H9 (cell line): ENCODE results near the gene RBM33. TPM values are rescaled to one million over a fixed set of nuclear protein-coding genes. Genes with fewer than 3 reads are reported as not detected.

Source experiments
- DNase-seq: peaks from one replicate; pipeline ENCODE4 v3.0.0-alpha.2; 2017
- H2AFZ ChIP-seq: one replicate; pipeline ENCODE4 v1.6.1; 2013; ENCODE audit warnings: mild to moderate bottlenecking, low read length, control low read depth, moderate library complexity
- H2AK5ac ChIP-seq: 2 replicates; pipeline ENCODE4 v1.6.1; 2013; ENCODE audit warnings: low read length, control low read depth, mixed read lengths; ENCODE audit not compliant: insufficient read length
- H2BK120ac ChIP-seq: one replicate; pipeline ENCODE4 v1.6.1; 2013; ENCODE audit warnings: low read depth, mild to moderate bottlenecking, low read length, control low read depth, inconsistent platforms; ENCODE audit not compliant: poor library complexity, severe bottlenecking
- H2BK12ac ChIP-seq: 2 replicates; pipeline ENCODE4 v1.6.1; 2013; ENCODE audit warnings: low read length, control low read depth, mixed read lengths, low read depth; ENCODE audit not compliant: insufficient read length
- H2BK15ac ChIP-seq: 2 replicates; pipeline ENCODE4 v1.6.1; 2013; ENCODE audit warnings: low read depth, low read length, control low read depth
- H2BK20ac ChIP-seq: one replicate; pipeline ENCODE4 v1.6.1; 2013; ENCODE audit warnings: low read depth, mild to moderate bottlenecking, low read length, control low read depth, inconsistent platforms; ENCODE audit not compliant: poor library complexity, severe bottlenecking
- H2BK5ac ChIP-seq: 2 replicates; pipeline ENCODE4 v1.6.1; 2013; ENCODE audit warnings: low read length, control low read depth, mixed read lengths; ENCODE audit not compliant: insufficient read length
- H3K14ac ChIP-seq: 2 replicates; pipeline ENCODE4 v1.6.1; 2013; ENCODE audit warnings: low read length, control low read depth; ENCODE audit not compliant: insufficient read depth
- H3K18ac ChIP-seq: 2 replicates; pipeline ENCODE4 v1.6.1; 2013; ENCODE audit warnings: low read depth, mild to moderate bottlenecking, mixed read lengths, low read length, control low read depth; ENCODE audit not compliant: insufficient read length
- H3K23ac ChIP-seq: 2 replicates; pipeline ENCODE4 v1.6.1; 2013; ENCODE audit warnings: low read length, control low read depth, mixed read lengths, low read depth; ENCODE audit not compliant: insufficient read length
- H3K23me2 ChIP-seq: 2 replicates; pipeline ENCODE4 v1.6.1; 2013; ENCODE audit warnings: low read depth, mild to moderate bottlenecking, mixed read lengths, low read length, control low read depth; ENCODE audit not compliant: insufficient read length, poor library complexity, severe bottlenecking
- H3K27ac ChIP-seq: 2 replicates; pipeline ENCODE4 v1.5.1; 2013; ENCODE audit warnings: low read length, control low read depth, mixed read lengths, low read depth; ENCODE audit not compliant: insufficient read length
- H3K27me3 ChIP-seq: 2 replicates; pipeline ENCODE4 v1.6.1; 2013; ENCODE audit warnings: low read length, control low read depth, inconsistent platforms; ENCODE audit not compliant: insufficient read depth
- H3K4ac ChIP-seq: 2 replicates; pipeline ENCODE4 v1.6.1; 2013; ENCODE audit warnings: low read depth, mild to moderate bottlenecking, control low read depth, inconsistent platforms, low read length, moderate library complexity
- H3K4me1 ChIP-seq: 2 replicates; pipeline ENCODE4 v1.6.1; 2013; ENCODE audit warnings: low read length, control low read depth, inconsistent platforms; ENCODE audit not compliant: insufficient read depth
- H3K4me2 ChIP-seq: 2 replicates; pipeline ENCODE4 v1.6.1; 2013; ENCODE audit warnings: low read length, control low read depth, mixed read lengths; ENCODE audit not compliant: insufficient read length, insufficient read depth
- H3K56ac ChIP-seq: 2 replicates; pipeline ENCODE4 v1.6.1; 2013; ENCODE audit warnings: low read depth, mild to moderate bottlenecking, mixed read lengths, low read length, control low read depth; ENCODE audit not compliant: insufficient read length
- H3K79me1 ChIP-seq: 2 replicates; pipeline ENCODE4 v1.6.1; 2013; ENCODE audit warnings: low read depth, mild to moderate bottlenecking, moderate library complexity, low read length, control low read depth, inconsistent platforms; ENCODE audit not compliant: insufficient read depth, poor library complexity, severe bottlenecking
- H3K79me2 ChIP-seq: 2 replicates; pipeline ENCODE4 v1.6.1; 2013; ENCODE audit warnings: low read length, control low read depth, inconsistent platforms; ENCODE audit not compliant: insufficient read depth
- H3K9ac ChIP-seq: 2 replicates; pipeline ENCODE4 v1.6.1; 2013; ENCODE audit warnings: low read length, control low read depth, mixed read lengths; ENCODE audit not compliant: insufficient read length; ENCODE audit errors: extremely low read depth
- H3K9me3 ChIP-seq: one replicate; pipeline ENCODE4 v1.6.1; 2013; ENCODE audit warnings: low read depth, low read length, inconsistent platforms; ENCODE audit not compliant: control insufficient read depth
- H3T11ph ChIP-seq: one replicate; pipeline ENCODE4 v1.6.1; 2013; ENCODE audit warnings: mild to moderate bottlenecking, low read length, control low read depth, inconsistent platforms
- H4K20me1 ChIP-seq: one replicate; pipeline ENCODE4 v1.6.1; 2013; ENCODE audit not compliant: control insufficient read depth, insufficient read length, insufficient read depth
- H4K5ac ChIP-seq: 2 replicates; pipeline ENCODE4 v1.6.1; 2013; ENCODE audit warnings: low read depth, mild to moderate bottlenecking, mixed read lengths, low read length, control low read depth; ENCODE audit not compliant: insufficient read length
- H4K8ac ChIP-seq: replicated peaks from 2 replicates; pipeline ENCODE4 v1.6.1; 2013; ENCODE audit warnings: low read length, control low read depth, mixed read lengths, low read depth; ENCODE audit not compliant: insufficient read length
- H4K91ac ChIP-seq: 2 replicates; pipeline ENCODE4 v1.6.1; 2013; ENCODE audit warnings: low read depth, mild to moderate bottlenecking, moderate library complexity, mixed read lengths, low read length, control low read depth; ENCODE audit not compliant: insufficient read length
- H3K27ac Mint-ChIP-seq, 3 experiments: 2 replicates in 2 of 3; 3 replicates in 1 of 3; pipeline ENCODE4 v1.8.0; 2020 to 2021; ENCODE audit warnings: mixed read lengths in 3 of 3, mild to moderate bottlenecking in 1 of 3, moderate library complexity in 1 of 3
- H3K27me3 Mint-ChIP-seq: 2 replicates; pipeline ENCODE4 v1.8.0; 2021; ENCODE audit warnings: low read depth, mild to moderate bottlenecking, moderate library complexity, mixed read lengths
- H3K36me3 Mint-ChIP-seq, 3 experiments: 2 replicates in 2 of 3; 3 replicates in 1 of 3; pipeline ENCODE4 v1.8.0; 2020 to 2021; ENCODE audit warnings: low read depth in 3 of 3, mixed read lengths in 3 of 3; ENCODE audit not compliant: insufficient read depth in 1 of 3
- H3K4me1 Mint-ChIP-seq, 2 experiments: 2 replicates each; pipeline ENCODE4 v1.8.0; 2020; ENCODE audit warnings: mixed read lengths in 2 of 2
- H3K4me3 Mint-ChIP-seq, 2 experiments: 2 replicates in 1 of 2; 3 replicates in 1 of 2; pipeline ENCODE4 v1.8.0; 2020 to 2021; ENCODE audit warnings: mild to moderate bottlenecking in 2 of 2, mixed read lengths in 2 of 2, moderate library complexity in 1 of 2
- H3K9me3 Mint-ChIP-seq, 2 experiments: 2 replicates in 1 of 2; 3 replicates in 1 of 2; pipeline ENCODE4 v1.8.0; 2020; ENCODE audit warnings: mild to moderate bottlenecking in 2 of 2, mixed read lengths in 2 of 2, moderate library complexity in 1 of 2
- WGBS: extraction: QIAGEN DNeasy Blood & Tissue Kit; methylation state at CpG from one replicate; pipeline ENCODE4 v1.1.7; 2013; ENCODE audit warnings: missing lambda C conversion rate, low lambda C conversion rate, mixed read lengths; ENCODE audit not compliant: insufficient read length; ENCODE audit errors: extremely low coverage; 5-methylcytosine and 5-hydroxymethylcytosine counted together
- total RNA-seq: library from RNA; stranded (reverse); gene quantifications from 2 replicates; pipeline ENCODE4 v1.2.1, GENCODE V29; 2021
- TF ChIP-seq, protein P1 (sequence below): fragments of 200-600 bp; sonication (generic); conservative IDR thresholded peaks from 3 replicates; pipeline ENCODE4 v1.8.0; 2021; ENCODE audit warnings: antibody characterized with exemption, mild to moderate bottlenecking

Gene RBM33
- total RNA-seq, 1 experiment from 2014 or later = 71.3 TPM

GRCh38 chr7:155738652-155739537 lies 94.4 kb downstream of the RBM33 start:
- no peak overlapping the region for H3K18ac ChIP-seq
- Mint-ChIP-seq H3K27me3 (no peaks in the 10 kb centered on the region), H3K4me3 (no peak overlapping the region), H3K36me3 (peaks cover 22 to 62% (median 62%) of the 10 kb centered on the region in 3 experiments; a peak in 6 of 7 replicates), H3K9me3 (no peaks in the 10 kb centered on the region), H3K27ac (no peak overlapping the region), H3K4me1 (peaks cover 11 to 13% of the 10 kb centered on the region in 2 experiments)
- WGBS = no CpG with 5 or more reads among the region's 13 CpGs
- no peaks in the 10 kb centered on the region for H3K23me2 ChIP-seq
- H2BK20ac ChIP-seq = no peak overlapping the region
- H2AK5ac ChIP-seq = no peak overlapping the region
- no peaks in the 10 kb centered on the region for H3K79me2 ChIP-seq
- no peak overlapping the region for H4K5ac ChIP-seq
- H3K27me3 ChIP-seq = no peaks in the 10 kb centered on the region
- H3K9me3 ChIP-seq = no peaks in the 10 kb centered on the region
- H2AFZ ChIP-seq = no peak overlapping the region
- no peak overlapping the region for H3K4me2 ChIP-seq
- no peaks in the 10 kb centered on the region for H4K20me1 ChIP-seq
- H2BK15ac ChIP-seq = no peak overlapping the region
- no peak overlapping the region for H3K56ac ChIP-seq
- H3K4ac ChIP-seq = no peak overlapping the region
- no peaks in the 10 kb centered on the region for H3K79me1 ChIP-seq
- H2BK5ac ChIP-seq = no peak overlapping the region
- no peak overlapping the region for H2BK12ac ChIP-seq
- H4K8ac ChIP-seq = no peak overlapping the region
- TF ChIP-seq, protein P1, sequence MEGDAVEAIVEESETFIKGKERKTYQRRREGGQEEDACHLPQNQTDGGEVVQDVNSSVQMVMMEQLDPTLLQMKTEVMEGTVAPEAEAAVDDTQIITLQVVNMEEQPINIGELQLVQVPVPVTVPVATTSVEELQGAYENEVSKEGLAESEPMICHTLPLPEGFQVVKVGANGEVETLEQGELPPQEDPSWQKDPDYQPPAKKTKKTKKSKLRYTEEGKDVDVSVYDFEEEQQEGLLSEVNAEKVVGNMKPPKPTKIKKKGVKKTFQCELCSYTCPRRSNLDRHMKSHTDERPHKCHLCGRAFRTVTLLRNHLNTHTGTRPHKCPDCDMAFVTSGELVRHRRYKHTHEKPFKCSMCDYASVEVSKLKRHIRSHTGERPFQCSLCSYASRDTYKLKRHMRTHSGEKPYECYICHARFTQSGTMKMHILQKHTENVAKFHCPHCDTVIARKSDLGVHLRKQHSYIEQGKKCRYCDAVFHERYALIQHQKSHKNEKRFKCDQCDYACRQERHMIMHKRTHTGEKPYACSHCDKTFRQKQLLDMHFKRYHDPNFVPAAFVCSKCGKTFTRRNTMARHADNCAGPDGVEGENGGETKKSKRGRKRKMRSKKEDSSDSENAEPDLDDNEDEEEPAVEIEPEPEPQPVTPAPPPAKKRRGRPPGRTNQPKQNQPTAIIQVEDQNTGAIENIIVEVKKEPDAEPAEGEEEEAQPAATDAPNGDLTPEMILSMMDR = peak; percentile 66
- H3K14ac ChIP-seq = no peak overlapping the region
- H3K27ac ChIP-seq = no peak overlapping the region
- no peak overlapping the region for H3K9ac ChIP-seq
- peak; percentile 57 for DNase-seq
- H2BK120ac ChIP-seq = no peak overlapping the region
- no peaks in the 10 kb centered on the region for H3K4me1 ChIP-seq
- no peak overlapping the region for H3K23ac ChIP-seq
- H4K91ac ChIP-seq = no peak overlapping the region
- no peak overlapping the region for H3T11ph ChIP-seq
